ENCODE measurements around the gene KLHL3. TPM values are rescaled to one million over a fixed set of nuclear protein-coding genes. Genes with fewer than 3 reads are reported as not detected.

The KLHL3 gene
- total RNA-seq, 1 experiment from 2014 or later: 0.42 TPM

DNA sequence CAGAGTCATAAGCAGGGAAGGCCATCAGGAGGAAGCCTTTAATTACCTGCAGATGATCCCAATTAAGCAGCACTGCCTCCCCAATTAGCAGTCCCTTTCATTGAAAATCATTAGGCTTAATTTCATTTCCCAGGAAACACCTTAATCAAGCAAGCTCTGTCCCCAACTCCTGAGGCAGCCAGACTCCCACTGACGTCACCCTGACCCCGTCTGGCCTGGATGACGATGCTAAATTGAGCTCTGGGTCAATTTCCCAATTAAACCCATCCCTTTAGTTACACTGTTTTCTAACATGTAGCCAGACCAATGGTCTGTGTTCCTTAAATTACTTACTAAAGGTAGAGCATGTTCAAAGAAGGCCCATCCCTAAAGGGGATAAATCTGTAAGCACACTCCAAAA lies 152.8 kb downstream of the KLHL3 start:
- no peak for DNase-seq (ENCODE audit: low read depth)

DNA sequence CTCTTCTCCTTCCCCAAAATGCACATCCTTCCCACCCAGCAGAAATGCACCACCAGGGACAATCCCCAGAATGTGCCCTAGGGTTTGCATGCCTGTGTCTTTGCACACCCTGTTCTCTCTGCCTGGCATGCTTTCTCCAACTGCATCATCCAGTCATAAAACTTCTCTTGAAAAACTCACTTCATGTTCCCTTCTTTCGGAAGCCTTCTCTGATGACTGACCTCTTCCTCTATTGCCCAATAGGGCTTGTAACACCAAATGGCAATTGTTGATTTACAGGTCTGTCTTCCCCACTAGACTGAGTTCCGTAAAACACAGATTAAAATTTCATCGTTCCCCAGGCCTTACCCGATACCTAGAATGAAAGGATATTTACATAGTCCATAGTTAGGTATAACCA lies 153.7 kb downstream of the KLHL3 start:
- DNase-seq (ENCODE audit: low read depth): no peak

DNA sequence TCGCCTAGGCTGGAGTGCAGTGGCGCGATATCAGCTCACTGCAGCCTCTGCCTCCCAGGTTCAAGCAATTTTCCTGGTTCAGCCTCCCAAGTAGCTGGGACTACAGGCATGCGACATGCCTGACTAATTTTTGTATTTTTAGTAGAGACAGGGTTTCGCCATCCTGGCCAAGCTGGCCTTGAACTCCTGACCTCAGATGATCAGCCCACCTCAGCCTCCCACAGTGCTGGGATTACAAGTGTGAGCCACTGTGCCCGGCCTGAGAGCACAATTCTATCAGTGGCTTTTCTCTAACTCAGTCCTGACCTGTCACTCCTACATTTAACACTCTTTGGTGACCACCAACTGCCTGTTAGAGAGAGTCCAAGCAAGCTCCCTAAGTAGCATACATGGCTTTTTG lies 154.1 kb downstream of the KLHL3 start:
- no peak for DNase-seq (ENCODE audit: low read depth)

DNA sequence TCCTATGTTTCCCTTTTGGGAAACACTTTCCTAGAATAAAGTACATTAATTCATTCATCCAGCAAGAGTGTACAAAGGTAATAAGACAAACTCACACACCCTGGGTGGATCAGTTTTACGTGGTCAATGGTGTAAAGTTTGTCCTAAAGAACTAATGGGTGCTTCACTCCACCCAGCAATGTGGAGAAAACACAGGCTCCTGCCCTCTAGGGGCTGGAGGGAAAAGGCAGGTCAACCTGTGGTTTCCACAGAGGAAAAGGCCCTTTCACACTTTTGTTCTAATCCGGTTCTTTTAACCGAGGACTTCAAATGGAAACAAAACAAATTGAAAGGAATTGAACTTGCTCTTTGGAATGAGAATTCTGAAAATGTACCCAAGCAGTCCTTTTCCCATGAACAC lies 155.9 kb downstream of the KLHL3 start:
- DNase-seq (ENCODE audit: low read depth): no peak

DNA sequence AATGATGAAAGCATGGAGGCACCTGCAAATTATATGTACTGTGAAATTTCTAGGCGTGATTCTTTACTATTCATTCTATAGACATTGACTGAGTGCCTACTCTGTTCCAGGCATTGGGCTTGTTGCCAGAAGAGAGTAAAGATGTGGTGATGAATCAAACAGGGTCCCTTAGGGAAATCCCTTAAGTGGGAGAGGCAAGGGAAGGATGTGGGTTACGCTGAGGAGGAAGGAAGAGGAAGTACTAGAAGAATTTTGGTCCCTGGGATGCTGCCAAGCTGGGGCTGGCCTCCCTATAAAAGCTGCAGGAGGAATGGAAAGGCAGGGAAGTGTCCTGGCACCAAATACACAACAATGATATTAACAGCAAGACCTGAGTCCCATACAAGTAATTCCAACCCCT lies 160.0 kb downstream of the KLHL3 start:
- DNase-seq (ENCODE audit: low read depth): peak; percentile 89

DNA sequence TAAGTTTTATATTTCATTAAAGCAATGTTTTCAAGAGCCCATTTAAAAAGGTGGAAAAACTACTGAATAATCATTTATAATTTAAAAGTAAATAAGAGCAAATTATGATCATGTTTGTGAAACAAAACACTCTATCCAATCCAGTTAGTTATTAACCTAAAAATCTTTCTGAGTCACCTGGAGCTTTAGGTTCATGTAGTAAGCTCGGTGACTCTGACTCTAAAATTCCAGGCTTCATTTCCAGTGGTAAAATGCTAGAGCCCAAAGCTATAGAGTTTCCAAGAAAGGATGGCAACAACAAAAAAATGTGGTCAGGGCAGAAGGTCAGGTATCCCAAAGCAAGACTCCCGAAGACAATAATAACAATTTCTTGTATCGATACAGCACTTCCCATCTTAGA lies 160.7 kb downstream of the KLHL3 start:
- DNase-seq (ENCODE audit: low read depth): no peak

DNA sequence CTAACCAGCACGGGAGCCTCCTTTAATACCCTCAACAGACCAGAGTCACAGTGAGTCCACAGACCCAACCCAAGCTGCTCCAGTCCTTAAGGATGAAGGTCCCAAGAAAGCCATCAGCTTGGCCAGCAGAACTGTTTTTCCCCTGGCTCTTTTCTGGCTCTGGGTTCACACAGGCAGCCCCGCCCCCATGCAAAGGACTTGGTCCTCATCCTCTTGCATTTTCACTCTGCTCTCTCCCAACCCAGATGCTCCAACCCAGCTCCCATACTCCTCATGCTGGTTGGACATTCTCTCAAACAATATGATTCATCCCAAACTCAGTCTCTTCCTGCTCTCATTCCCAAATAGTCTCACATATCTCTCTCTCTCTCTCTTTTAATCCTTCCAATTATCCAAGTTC lies 162.5 kb downstream of the KLHL3 start:
- DNase-seq (ENCODE audit: low read depth): no peak

DNA sequence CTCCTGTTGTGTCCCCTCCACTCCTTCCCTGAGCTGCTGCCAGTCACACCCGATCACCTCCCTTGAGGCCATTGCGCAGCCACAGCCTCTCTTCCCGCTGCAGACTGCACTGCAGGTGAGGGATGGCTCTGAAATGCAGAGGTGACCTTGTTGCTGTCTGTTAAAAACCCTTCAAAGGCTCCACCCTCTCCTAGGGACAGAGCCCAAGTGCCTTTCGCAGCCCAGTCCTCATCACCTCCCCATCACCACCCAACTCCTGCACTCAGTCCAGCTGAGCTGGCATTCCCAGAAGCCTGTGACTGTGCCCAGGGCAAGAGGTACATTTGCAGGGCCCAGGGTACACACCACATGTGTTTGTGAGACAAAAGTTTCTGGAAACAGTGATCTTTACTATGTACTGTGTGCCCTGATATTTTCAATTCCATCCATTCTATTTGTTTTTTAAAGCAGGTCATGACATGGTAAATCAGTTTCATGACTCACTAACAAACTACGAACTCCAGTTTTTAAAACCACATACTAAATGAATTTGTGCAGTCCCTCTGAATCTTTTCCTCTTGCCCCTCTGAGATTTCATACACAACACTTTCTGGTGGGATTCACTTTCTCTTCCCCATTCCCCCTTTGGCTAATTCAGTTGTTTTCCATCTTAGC lies 163.7 kb downstream of the KLHL3 start:
- no peak for DNase-seq (ENCODE audit: low read depth)

DNA sequence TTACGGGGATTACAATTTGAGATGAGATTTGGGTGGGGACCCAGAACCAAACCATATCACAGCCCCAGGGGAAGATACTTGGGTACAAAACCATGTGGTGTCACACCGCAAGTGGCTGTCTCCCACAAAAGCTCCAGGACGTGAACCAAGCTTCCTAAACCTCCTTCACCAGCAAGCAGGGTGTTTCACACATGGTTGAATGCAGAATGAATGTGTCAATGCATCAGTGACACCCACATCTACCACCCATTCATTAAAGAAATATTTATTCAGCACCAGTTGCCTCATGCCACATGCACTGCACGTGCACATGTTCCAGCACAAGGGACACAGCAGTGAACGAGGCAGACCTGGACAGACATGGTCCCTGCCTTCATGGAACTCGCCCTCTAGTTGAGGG lies 165.8 kb downstream of the KLHL3 start:
- DNase-seq (ENCODE audit: low read depth): no peak

Small RNA genes lying within 50 kb of the gene (small RNA-seq; reads per million reads assigned to genes)
- 0.16 reads per million for gene MIR874

Other genes starting within 250 kb of the KLHL3 start
- gene SPOCK1, start 236.8 kb downstream of the KLHL3 start, total RNA-seq (2014; rRNA removed; shearing (Covaris generic)): 21.7 and 38.5 TPM in 2 replicates
- 12.2 and 21.3 TPM in 2 replicates for gene HNRNPA0, start 18.3 kb upstream of the KLHL3 start, total RNA-seq (2014; rRNA removed; shearing (Covaris generic))
- gene MYOT, start 131.8 kb upstream of the KLHL3 start, total RNA-seq (2014; rRNA removed; shearing (Covaris generic)): not detected in 2 replicates
- not detected in 2 replicates for gene PKD2L2, start 153.4 kb upstream of the KLHL3 start, total RNA-seq (2014; rRNA removed; shearing (Covaris generic))

Measured in HT1080 (cell line).